H1 (cell line): ENCODE data around the gene CD28.

Source experiments
- BCL11A ChIP-seq, 2 experiments: IDR thresholded peaks; one replicate each; pipeline ENCODE4 v1.6.1; 2011; ENCODE audit warnings: low read depth in 2 of 2, low read length in 2 of 2, mild to moderate bottlenecking in 2 of 2
- CTCF ChIP-seq, 3 experiments: IDR thresholded peaks; 1 replicate in 2 of 3; 2 replicates in 1 of 3; pipeline versions ENCODE4 v1.5.1 to v1.6.1; 2011; ENCODE audit warnings: low read length in 3 of 3, mild to moderate bottlenecking in 3 of 3, inconsistent platforms in 2 of 3, low read depth in 1 of 3, moderate library complexity in 1 of 3; ENCODE audit not compliant: insufficient read depth in 1 of 3; ENCODE audit errors: control extremely low read depth in 1 of 3
- EGR1 ChIP-seq: IDR thresholded peaks from 2 replicates; pipeline ENCODE4 v1.6.1; 2011; ENCODE audit warnings: low read depth, low read length, borderline replicate concordance
- NRF1 ChIP-seq: IDR thresholded peaks from 2 replicates; pipeline ENCODE4 v1.6.1; 2011; ENCODE audit warnings: mild to moderate bottlenecking, low read depth, low read length, improper control_type of control experiment
- USF2 ChIP-seq: IDR thresholded peaks from 2 replicates; pipeline ENCODE4 v1.6.1; 2011; ENCODE audit warnings: low read length, improper control_type of control experiment
- YY1 ChIP-seq: IDR thresholded peaks from 2 replicates; pipeline ENCODE4 v1.6.1; 2011; ENCODE audit warnings: low read depth, mild to moderate bottlenecking, low read length
- ZNF274 ChIP-seq: IDR thresholded peaks from 2 replicates; pipeline ENCODE4 v1.7.0; 2012; ENCODE audit warnings: low read length, borderline replicate concordance; ENCODE audit errors: extremely low read depth
- TF ChIP-seq, protein P1 (sequence below): IDR thresholded peaks from 2 replicates; pipeline ENCODE4 v1.6.1; 2012; ENCODE audit warnings: inconsistent platforms

DNA sequence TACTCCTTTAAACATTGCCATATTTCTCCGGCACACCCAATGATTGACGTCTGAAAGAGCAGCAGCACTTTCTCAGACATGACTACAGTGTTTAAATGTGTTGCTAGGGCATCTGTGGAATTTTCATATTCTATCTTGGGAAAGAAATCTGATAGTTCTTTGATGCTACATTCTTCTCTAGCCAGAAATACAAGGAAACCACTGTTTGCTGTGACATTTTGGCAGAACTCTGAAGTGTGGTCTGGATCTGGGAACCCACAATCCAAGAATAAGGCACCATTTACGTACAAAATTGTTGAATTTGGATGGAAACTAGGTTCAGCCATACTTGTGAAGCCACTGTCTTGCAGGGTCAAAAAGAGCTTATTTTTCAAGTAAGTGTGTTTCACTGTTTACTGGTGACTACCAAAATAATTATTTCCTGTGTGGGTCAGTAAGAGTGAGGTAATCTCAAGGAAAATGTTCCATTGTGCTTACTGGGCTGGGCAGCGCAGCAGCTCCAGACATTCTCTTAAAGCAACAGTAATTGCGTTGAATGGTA lies 21.3 kb upstream of the CD28 start:
- TF ChIP-seq YY1 (no peak), CTCF (IDR thresholded peaks at IDR 0.05; ENCODE audit: control extremely low read depth in 1 of 3, insufficient read depth in 1 of 3, low read depth in 1 of 3, low read length in 3 of 3) (no peak), USF2 (no peak), BCL11A (IDR thresholded peaks at IDR 0.05; ENCODE audit: low read depth in 2 of 2, low read length in 2 of 2) (no peak), ZNF274 (no peak), NRF1 (no peak), EGR1 (no peak)
- TF ChIP-seq, protein P1, sequence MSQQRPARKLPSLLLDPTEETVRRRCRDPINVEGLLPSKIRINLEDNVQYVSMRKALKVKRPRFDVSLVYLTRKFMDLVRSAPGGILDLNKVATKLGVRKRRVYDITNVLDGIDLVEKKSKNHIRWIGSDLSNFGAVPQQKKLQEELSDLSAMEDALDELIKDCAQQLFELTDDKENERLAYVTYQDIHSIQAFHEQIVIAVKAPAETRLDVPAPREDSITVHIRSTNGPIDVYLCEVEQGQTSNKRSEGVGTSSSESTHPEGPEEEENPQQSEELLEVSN = no peak
